ENCODE results near the gene PLEKHG1. TPM values are rescaled to one million over a fixed set of nuclear protein-coding genes. Genes with fewer than 3 reads are reported as not detected.

Gene PLEKHG1
- total RNA-seq, 2 donors from 2014 or later, result 1.5 to 2.4 TPM

DNA sequence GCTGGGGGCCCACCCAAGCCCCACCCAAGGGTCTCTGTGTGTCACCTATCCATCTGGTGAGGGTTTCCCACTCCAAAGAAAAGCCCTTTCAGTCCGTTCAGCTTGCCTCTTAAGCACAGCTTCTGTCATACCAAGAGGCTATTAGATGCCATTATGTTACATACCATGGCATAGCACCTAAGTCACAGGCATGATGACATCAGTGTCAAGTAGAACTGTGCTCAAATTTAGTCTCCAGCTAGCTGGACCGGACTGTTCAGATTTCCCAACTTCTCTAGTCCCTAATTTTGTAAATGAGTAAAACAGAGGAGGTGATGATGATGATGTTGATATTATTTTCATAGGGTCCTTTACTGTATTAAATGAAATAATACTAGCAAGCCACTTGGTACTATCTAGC is 19.2 kb upstream of the PLEKHG1 start:
- H3K27me3 ChIP-seq (ENCODE audit: control insufficient read depth, insufficient read depth, low read length, poor library complexity, severe bottlenecking), result no peaks in the 10 kb centered on the region
- no peaks in the 10 kb centered on the region for H3K4me1 ChIP-seq (ENCODE audit: control insufficient read depth, insufficient read depth, low read length)
- WGBS, 2 experiments (ENCODE audit: insufficient coverage in 1 of 2, insufficient read length in 1 of 2), result 87 to 100% methylated on average over 1 to 2 of the region's 2 CpGs
- DNase-seq, result no peak
- H3K9me3 ChIP-seq (ENCODE audit: control insufficient read depth, low read length), result no peaks in the 10 kb centered on the region
- no peak overlapping the region for H3K4me3 ChIP-seq (ENCODE audit: low read length)
- Mint-ChIP-seq H3K4me3 (no peak overlapping the region), H3K9me3 (no peaks in the 10 kb centered on the region), H3K27ac (no peak overlapping the region), H3K4me1 (no peaks in the 10 kb centered on the region), H3K27me3 (ENCODE audit: insufficient read depth) (no peaks in the 10 kb centered on the region), H3K36me3 (ENCODE audit: low read depth) (no peaks in the 10 kb centered on the region)
- H3K36me3 ChIP-seq (ENCODE audit: control insufficient read depth, insufficient read depth, low read length), result no peaks in the 10 kb centered on the region
- H3K9ac ChIP-seq (ENCODE audit: extremely low read depth, low read length, poor library complexity, severe bottlenecking), result no peak overlapping the region
- TF ChIP-seq, protein P1, sequence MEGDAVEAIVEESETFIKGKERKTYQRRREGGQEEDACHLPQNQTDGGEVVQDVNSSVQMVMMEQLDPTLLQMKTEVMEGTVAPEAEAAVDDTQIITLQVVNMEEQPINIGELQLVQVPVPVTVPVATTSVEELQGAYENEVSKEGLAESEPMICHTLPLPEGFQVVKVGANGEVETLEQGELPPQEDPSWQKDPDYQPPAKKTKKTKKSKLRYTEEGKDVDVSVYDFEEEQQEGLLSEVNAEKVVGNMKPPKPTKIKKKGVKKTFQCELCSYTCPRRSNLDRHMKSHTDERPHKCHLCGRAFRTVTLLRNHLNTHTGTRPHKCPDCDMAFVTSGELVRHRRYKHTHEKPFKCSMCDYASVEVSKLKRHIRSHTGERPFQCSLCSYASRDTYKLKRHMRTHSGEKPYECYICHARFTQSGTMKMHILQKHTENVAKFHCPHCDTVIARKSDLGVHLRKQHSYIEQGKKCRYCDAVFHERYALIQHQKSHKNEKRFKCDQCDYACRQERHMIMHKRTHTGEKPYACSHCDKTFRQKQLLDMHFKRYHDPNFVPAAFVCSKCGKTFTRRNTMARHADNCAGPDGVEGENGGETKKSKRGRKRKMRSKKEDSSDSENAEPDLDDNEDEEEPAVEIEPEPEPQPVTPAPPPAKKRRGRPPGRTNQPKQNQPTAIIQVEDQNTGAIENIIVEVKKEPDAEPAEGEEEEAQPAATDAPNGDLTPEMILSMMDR (conservative IDR thresholded peaks at IDR 0.05), result no peak
- H3K27ac ChIP-seq (ENCODE audit: low read depth, low read length), result no peak overlapping the region

DNA sequence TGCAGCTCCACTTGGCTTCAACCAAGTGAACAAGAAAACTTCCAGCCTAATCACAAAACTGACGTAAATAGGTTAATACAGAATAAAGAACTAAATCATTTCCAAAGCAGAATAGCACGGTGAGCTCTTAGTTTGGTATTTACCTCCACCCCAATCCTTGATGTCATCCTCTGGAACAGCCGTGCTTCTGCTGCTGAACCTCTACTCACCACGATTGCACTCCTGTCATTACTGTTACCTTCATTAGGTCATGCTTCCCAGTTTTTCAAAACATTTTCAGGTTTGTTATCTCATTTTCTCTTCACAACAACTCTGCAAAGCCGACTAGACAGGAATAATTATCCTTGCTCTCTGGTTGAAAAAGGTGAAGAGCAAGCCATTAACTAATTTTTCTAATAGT is 15.6 kb upstream of the PLEKHG1 start:
- Histone ChIP-seq H3K4me3 (ENCODE audit: low read length) (no peak overlapping the region), H3K27ac (ENCODE audit: low read depth, low read length) (no peak overlapping the region), H3K9me3 (ENCODE audit: control insufficient read depth, low read length) (no peaks in the 10 kb centered on the region), H3K27me3 (ENCODE audit: control insufficient read depth, insufficient read depth, low read length, poor library complexity, severe bottlenecking) (no peaks in the 10 kb centered on the region), H3K9ac (ENCODE audit: extremely low read depth, low read length, poor library complexity, severe bottlenecking) (no peak overlapping the region), H3K4me1 (ENCODE audit: control insufficient read depth, insufficient read depth, low read length) (no peaks in the 10 kb centered on the region), H3K36me3 (ENCODE audit: control insufficient read depth, insufficient read depth, low read length) (no peaks in the 10 kb centered on the region)
- no peak for DNase-seq
- Mint-ChIP-seq H3K27me3 (ENCODE audit: insufficient read depth) (no peaks in the 10 kb centered on the region), H3K27ac (no peak overlapping the region), H3K4me3 (no peak overlapping the region), H3K9me3 (no peaks in the 10 kb centered on the region), H3K4me1 (peaks cover 4% of the 10 kb centered on the region), H3K36me3 (ENCODE audit: low read depth) (no peaks in the 10 kb centered on the region)
- TF ChIP-seq, protein P1 (conservative IDR thresholded peaks at IDR 0.05), result no peak
- WGBS, 2 experiments (ENCODE audit: insufficient coverage in 1 of 2, insufficient read length in 1 of 2), result 90 to 94% methylated on average over 4 to 5 of the region's 5 CpGs

DNA sequence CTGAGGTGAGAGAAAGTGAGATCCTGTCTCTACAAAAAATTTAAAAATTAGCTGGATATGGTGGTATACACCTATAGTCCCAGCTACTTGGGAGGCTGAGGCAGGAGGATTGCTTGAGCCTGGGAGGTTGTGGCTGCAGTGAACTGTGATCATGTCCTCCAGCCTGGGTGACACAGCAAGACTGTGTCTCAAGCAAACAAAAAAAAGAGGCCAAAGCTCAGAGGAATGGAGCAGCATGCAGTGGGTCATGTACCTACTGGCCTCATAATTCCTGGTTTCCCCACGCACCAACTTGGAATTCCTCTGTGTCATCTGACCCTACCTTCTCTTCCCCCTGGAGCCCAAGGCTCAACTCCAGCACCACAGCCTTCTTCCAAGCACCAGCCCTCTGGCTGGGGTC is 15.1 kb upstream of the PLEKHG1 start:
- no peak overlapping the region for H3K27ac Mint-ChIP-seq

More for the DNA sequence above, 15.1 kb upstream of the PLEKHG1 start:
- Histone ChIP-seq H3K27ac (ENCODE audit: low read depth, low read length) (no peak overlapping the region), H3K9me3 (ENCODE audit: control insufficient read depth, low read length) (no peaks in the 10 kb centered on the region), H3K27me3 (ENCODE audit: control insufficient read depth, insufficient read depth, low read length, poor library complexity, severe bottlenecking) (no peaks in the 10 kb centered on the region), H3K9ac (ENCODE audit: extremely low read depth, low read length, poor library complexity, severe bottlenecking) (no peak overlapping the region), H3K4me1 (ENCODE audit: control insufficient read depth, insufficient read depth, low read length) (no peaks in the 10 kb centered on the region), H3K4me3 (ENCODE audit: low read length) (no peak overlapping the region), H3K36me3 (ENCODE audit: control insufficient read depth, insufficient read depth, low read length) (no peaks in the 10 kb centered on the region)
- TF ChIP-seq, protein P1 (conservative IDR thresholded peaks at IDR 0.05), result no peak
- H3K36me3 Mint-ChIP-seq (ENCODE audit: low read depth), result no peaks in the 10 kb centered on the region
- peaks cover 5% of the 10 kb centered on the region for H3K4me1 Mint-ChIP-seq
- no peak for DNase-seq
- H3K4me3 Mint-ChIP-seq, result no peak overlapping the region
- 90% methylated on average over 1 of the region's 1 CpG; no CpG with 5 or more reads in 1 of the 2 experiments for WGBS, 2 experiments (ENCODE audit: insufficient coverage in 1 of 2, insufficient read length in 1 of 2)
- no peaks in the 10 kb centered on the region for H3K9me3 Mint-ChIP-seq
- H3K27me3 Mint-ChIP-seq (ENCODE audit: insufficient read depth), result no peaks in the 10 kb centered on the region
